Measurements from ENCODE around the gene LPCAT2.

- TF ChIP-seq CTCF (conservative IDR thresholded peaks at IDR 0.05 in 1 of 2, IDR thresholded peaks at IDR 0.05 in 1 of 2; ENCODE audit: low read depth in 1 of 2, low read length in 2 of 2) (no peak), EZH2 (IDR thresholded peaks at IDR 0.05; ENCODE audit: low read length, missing control alignments) (no peak)
Measured at GRCh38 chr16:55526441-55526840, 17.6 kb downstream of the LPCAT2 start.

All from fibroblast of lung (primary cell).